SIG-M5 treated with dmso at 0.1 percent for 504 hours (cell line): ENCODE data around the gene ZNF821.
"Not testable (repeated sequence)": the region's sequence is repeated elsewhere in the genome, so short reads cannot be mapped to it uniquely, and the experiment has no call there.

Experiments
- DNase-seq: peaks from one replicate; lab custom pipeline; 2025; ENCODE audit not compliant: unreplicated experiment; lab: John Stamatoyannopoulos, UW

Gene ZNF821

DNA sequence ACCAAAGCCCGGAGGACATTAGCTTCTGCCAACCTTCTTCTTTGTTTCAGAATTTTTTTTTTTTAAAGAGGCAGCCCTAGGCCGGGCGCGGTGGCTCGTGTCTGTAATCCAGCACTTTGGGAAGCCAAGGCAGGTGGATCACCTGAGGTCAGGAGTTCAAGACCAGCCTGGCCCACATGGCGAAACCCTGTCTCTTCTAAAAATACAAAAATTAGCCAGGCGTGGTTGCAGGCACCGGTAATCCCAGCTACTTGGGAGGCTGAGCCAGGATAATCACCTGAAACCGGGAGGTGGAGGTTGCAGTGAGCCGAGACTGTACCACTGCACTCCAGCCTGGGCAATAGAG, 66.9 kb downstream of the ZNF821 start:
- not testable (repeated sequence) for DNase-seq

DNA sequence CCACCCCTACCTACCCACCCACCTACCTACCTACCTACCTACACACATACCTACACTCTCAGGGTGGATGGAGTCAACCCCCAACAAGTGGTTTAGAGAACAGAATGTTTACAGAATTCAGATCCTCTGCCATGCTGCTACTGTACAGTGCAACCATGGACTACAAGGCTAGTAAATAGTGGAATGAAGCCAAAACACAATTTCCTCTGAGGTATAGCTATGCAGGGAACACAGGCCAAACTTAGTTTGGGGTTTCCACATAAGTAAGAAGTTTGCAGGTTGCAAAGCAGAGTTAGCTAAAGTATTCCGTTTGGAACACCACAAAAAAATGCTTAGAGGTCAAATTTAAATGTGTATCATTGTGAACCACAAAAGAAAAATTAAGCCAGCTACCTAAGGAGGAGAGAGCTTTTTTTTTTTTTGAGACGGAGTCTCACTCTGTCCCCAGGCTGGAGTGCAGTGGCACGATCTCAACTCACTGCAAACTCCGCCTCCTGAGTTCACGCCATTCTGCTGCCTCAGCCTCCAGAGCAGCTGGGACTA, 72.7 kb downstream of the ZNF821 start:
- no peak for DNase-seq

DNA sequence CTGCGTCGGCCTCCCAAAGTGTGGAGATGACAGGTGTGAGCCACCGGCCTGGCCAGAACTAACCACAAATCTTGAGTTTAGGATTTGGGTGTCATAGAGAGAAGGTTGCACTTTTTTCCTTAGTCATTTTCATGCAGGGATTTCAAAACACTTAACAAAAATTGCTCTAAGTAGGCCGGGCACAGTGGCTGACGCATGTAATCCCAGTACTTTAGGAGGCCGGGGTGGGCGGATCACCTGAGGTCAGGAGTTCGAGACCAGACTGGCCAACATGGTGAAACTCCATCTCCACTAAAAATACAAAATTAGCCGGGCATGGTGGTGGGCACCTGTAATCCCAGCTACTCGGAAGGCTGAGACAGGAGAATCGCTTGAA, 73.8 kb downstream of the ZNF821 start:
- peak; percentile 11 for DNase-seq
